Upper lobe of left lung (tissue), 4 donors: ENCODE results near the gene CARD11.

Experiments
- CTCF ChIP-seq, 6 experiments: fragments of 450-650 bp in 4 of 6; fragments of 200-600 bp in 2 of 6; sonication (generic) in 2 of 6; IDR thresholded peaks; one replicate each; pipeline ENCODE4 v1.5.1; 2016 to 2019; ENCODE audit warnings: antibody characterized with exemption in 6 of 6
- EP300 ChIP-seq, 4 donors: sonication (generic); formaldehyde crosslinking; IDR thresholded peaks; one replicate each; pipeline ENCODE4 v1.5.1; 2017; ENCODE audit warnings: antibody characterized with exemption in 4 of 4, control low read depth in 2 of 4
- POLR2A ChIP-seq, 4 donors: fragments of 450-650 bp; IDR thresholded peaks; one replicate each; pipeline ENCODE4 v1.5.1; 2016 to 2017; ENCODE audit warnings: antibody characterized with exemption in 4 of 4, mild to moderate bottlenecking in 2 of 4
- POLR2AphosphoS5 ChIP-seq, 2 donors: sonication (generic); formaldehyde crosslinking; IDR thresholded peaks; one replicate each; pipeline ENCODE4 v1.5.1; 2017; ENCODE audit warnings: antibody characterized with exemption in 2 of 2

DNA sequence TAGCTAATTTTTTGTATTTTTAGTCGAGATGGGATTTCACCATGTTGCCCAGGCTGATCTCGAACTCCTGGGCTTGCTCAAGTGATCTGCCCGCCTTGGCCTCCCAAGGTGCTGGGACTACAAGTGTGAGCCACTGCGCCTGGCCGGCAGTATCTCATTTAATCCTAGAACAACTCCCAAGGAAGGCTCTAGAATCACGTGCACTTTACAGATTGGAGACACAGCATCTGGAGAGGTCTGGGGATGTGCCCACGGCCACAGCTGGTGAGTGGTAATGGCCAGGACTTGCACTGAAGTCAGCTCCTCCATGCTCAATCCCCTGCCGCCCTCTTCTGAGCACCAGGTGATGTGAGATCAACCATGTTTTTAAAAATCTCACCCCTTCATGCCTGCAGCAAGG, 43.1 kb downstream of the CARD11 start:
- TF ChIP-seq CTCF (IDR thresholded peaks at IDR 0.05), result no peak
- TF ChIP-seq POLR2A (IDR thresholded peaks at IDR 0.05), result no peak
- TF ChIP-seq POLR2AphosphoS5 (IDR thresholded peaks at IDR 0.05), result no peak
- no peak for TF ChIP-seq EP300 (IDR thresholded peaks at IDR 0.05)
